ENCODE results near the gene ANO6. TPM values are rescaled to one million over a fixed set of nuclear protein-coding genes. Genes with fewer than 3 reads are reported as not detected.

ANO6 gene
- total and polyA plus RNA-seq, 2 of the 4 experiments (the other 2 are of a cell fraction): 21.6 to 41.0 TPM

DNA sequence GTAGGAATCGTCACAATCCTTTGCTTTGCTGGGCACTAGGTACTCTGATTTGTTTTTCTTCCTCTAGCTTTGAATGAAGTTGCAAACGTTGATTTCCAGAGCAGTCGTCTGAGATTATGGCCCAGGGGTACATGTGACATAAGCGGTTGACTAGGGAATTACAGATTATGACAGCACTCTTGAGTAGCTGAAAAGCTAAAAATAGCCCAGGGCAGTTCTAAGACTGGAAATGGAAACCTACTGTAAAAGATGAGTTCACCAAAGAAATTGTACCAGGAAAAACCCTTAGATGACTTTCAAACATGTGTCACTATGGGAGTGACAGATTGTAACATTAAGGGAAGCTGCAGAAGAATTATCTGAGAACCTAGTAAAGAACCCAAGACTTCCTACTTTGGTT lies 108.5 kb downstream of the ANO6 start:
- POLR2A ChIA-PET (ENCODE audit: unreplicated experiment): no interaction called here
- H3K9me3 ChIP-seq (ENCODE audit: control insufficient read depth, insufficient read depth, low read length): no peaks in the 10 kb centered on the region
- no peak overlapping the region for H3K4ac ChIP-seq (ENCODE audit: low read depth, low read length)
- no peak overlapping the region for H2BK15ac ChIP-seq (ENCODE audit: low read depth, low read length)
- in situ Hi-C loops (cut with MboI; ENCODE audit: low sequenced_read_pairs) (no loop called here), dilution Hi-C loops (cut with HindIII; ENCODE audit: low sequenced_read_pairs, unreplicated experiment) (no loop called here), intact Hi-C loops (cut with micrococcal nuclease) (no loop called here)
- no peak overlapping the region for H4K91ac ChIP-seq (ENCODE audit: insufficient read depth, low read depth, low read length)
- H2AK9ac ChIP-seq (replicated peaks; ENCODE audit: low read depth, low read length, poor library complexity): no peak overlapping the region
- no peak for TF ChIP-seq MAFK (IDR thresholded peaks at IDR 0.05; ENCODE audit: low read depth, low read length)
- TF ChIP-seq SMC3 (IDR thresholded peaks at IDR 0.05; ENCODE audit: low read depth, low read length): no peak
- TF ChIP-seq CTCF (conservative IDR thresholded peaks at IDR 0.05; ENCODE audit: low read depth, low read length): no peak
- H3K56ac ChIP-seq (ENCODE audit: extremely low read depth, insufficient read depth, low read length): no peak overlapping the region
- no peak overlapping the region for H4K8ac ChIP-seq (ENCODE audit: low read depth in 2 of 2, low read length in 2 of 2)
- no peak overlapping the region for H3K18ac ChIP-seq (ENCODE audit: low read depth, low read length)
- H2AK5ac ChIP-seq (ENCODE audit: low read depth, low read length): no peak overlapping the region
- H3K9me1 ChIP-seq (ENCODE audit: insufficient read depth, low read length): 0 out of 2 replicates have a peak, but pooled peaks cover 7% of the 10 kb centered on the region
- H2BK120ac ChIP-seq (ENCODE audit: low read depth, low read length): no peak overlapping the region
- H3K27ac ChIP-seq (ENCODE audit: insufficient read depth, low read length): no peak overlapping the region
- WGBS, 2 experiments (ENCODE audit: extremely low coverage in 2 of 2, insufficient read length in 1 of 2): 100% methylated on average over 3 of the region's 4 CpGs; no CpG with 5 or more reads in 1 of the 2 experiments
- BruUV-seq (replicated peaks): no TSS peak
- no peak overlapping the region for H3K23ac ChIP-seq (ENCODE audit: low read depth, low read length)
- no peaks in the 10 kb centered on the region for H3K27me3 ChIP-seq (ENCODE audit: control insufficient read depth, insufficient read depth, low read length)
- peaks cover 30 to 45% of the 10 kb centered on the region in 2 experiments for H3K79me1 ChIP-seq (ENCODE audit: low read depth in 1 of 2, low read length in 2 of 2)
- H3K4me3 ChIP-seq (ENCODE audit: insufficient read depth, low read depth, low read length): no peak overlapping the region
- no peaks in the 10 kb centered on the region; the same call in 1 of the 2 replicates for H4K20me1 ChIP-seq (ENCODE audit: insufficient read depth, low read length)
- no peak overlapping the region for H3K9ac ChIP-seq (ENCODE audit: low read depth, low read length)
- no peak overlapping the region for H3K4me2 ChIP-seq (ENCODE audit: low read depth, low read length)
- H3K36me3 ChIP-seq (ENCODE audit: control insufficient read depth, insufficient read depth, low read length): 0 out of 2 replicates have a peak, but pooled peaks cover 2% of the 10 kb centered on the region
- no peak overlapping the region for H4K5ac ChIP-seq (ENCODE audit: low read depth, low read length)
- no peak overlapping the region for H3K14ac ChIP-seq (replicated peaks; ENCODE audit: low read depth, low read length)
- peaks cover 3% of the 10 kb centered on the region; the same call in 1 of the 2 replicates for H3K4me1 ChIP-seq (ENCODE audit: control insufficient read depth, insufficient read depth, low read length)
- no peak overlapping the region for H2BK20ac ChIP-seq (ENCODE audit: low read depth, low read length)
- DNase-seq (peak; percentile 28), ATAC-seq (ENCODE audit: low read depth) (no peak)
- no peak overlapping the region for H2AFZ ChIP-seq (replicated peaks; ENCODE audit: low read length, poor library complexity)
- H2BK5ac ChIP-seq (ENCODE audit: low read depth, low read length, poor library complexity, severe bottlenecking): no peak overlapping the region
- CTCF ChIA-PET: no interaction called here

Measured in IMR-90 (cell line).